ENCODE data around the gene NPAS2.

DNA sequence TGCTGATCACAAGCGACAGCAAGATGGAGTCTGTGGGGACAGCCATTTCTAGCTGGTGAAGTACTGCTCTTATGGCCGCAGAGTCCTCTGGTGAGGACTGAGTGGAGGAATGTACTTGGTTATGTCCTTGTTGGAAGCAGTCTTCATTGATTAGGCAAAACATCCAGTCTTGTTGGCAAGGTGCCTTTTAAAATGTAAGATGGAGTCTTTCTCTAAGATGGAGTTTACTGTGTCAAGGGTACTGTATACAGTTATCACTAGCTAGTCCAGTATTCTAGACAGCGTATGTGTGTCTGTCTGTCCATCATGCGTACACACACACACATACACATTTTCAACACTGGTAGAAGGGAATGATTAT is 74.8 kb downstream of the NPAS2 start:
- TF ChIP-seq CTCF (IDR thresholded peaks at IDR 0.05) (no peak), EZH2phosphoT487 (IDR thresholded peaks at IDR 0.05) (no peak)
